ENCODE results near the gene MFSD2B. TPM values are rescaled to one million over a fixed set of nuclear protein-coding genes. Genes with fewer than 3 reads are reported as not detected.

MFSD2B gene
- total RNA-seq, 2 experiments from 2014 or later = not detected

GRCh38 chr2:24055750-24056149 is 45.9 kb downstream of the MFSD2B start:
- POLR2A ChIA-PET = interaction anchor here (0.6 kb wide), 1 partner anchor 127 kb away, joined by 3 read pairs; no protein-coding TSS in a partner anchor
- CTCF ChIA-PET = no interaction called here
- Mint-ChIP-seq H3K27me3 (peaks cover 2% of the 10 kb centered on the region), H3K4me3 (no peak overlapping the region), H3K36me3 (ENCODE audit: low read depth) (no peaks in the 10 kb centered on the region), H3K27ac (no peak overlapping the region), H3K4me1 (peaks cover 2% of the 10 kb centered on the region), H3K9me3 (ENCODE audit: low read depth) (no peaks in the 10 kb centered on the region)
- intact Hi-C loops (cut with DNase I, micrococcal nuclease) = no loop called here
- ATAC-seq (no peak), DNase-seq (no peak)

GRCh38 chr2:24058564-24059271 is 48.8 kb downstream of the MFSD2B start:
- Mint-ChIP-seq H3K4me3 (no peak overlapping the region), H3K27ac (no peak overlapping the region), H3K4me1 (peaks cover 2% of the 10 kb centered on the region), H3K27me3 (peaks cover 2% of the 10 kb centered on the region), H3K36me3 (ENCODE audit: low read depth) (no peaks in the 10 kb centered on the region), H3K9me3 (ENCODE audit: low read depth) (no peaks in the 10 kb centered on the region)
- POLR2A ChIA-PET = interaction anchor here (0.6 kb wide), 1 partner anchor 16 kb away, joined by 4 read pairs; no protein-coding TSS in a partner anchor
- no peak for DNase-seq
- no peak for ATAC-seq
- intact Hi-C loops (cut with DNase I, micrococcal nuclease) = no loop called here
- CTCF ChIA-PET = interaction anchor here (2.0 kb wide), 1 partner anchor 131 kb away, joined by 4 read pairs; no protein-coding TSS in a partner anchor

DNA sequence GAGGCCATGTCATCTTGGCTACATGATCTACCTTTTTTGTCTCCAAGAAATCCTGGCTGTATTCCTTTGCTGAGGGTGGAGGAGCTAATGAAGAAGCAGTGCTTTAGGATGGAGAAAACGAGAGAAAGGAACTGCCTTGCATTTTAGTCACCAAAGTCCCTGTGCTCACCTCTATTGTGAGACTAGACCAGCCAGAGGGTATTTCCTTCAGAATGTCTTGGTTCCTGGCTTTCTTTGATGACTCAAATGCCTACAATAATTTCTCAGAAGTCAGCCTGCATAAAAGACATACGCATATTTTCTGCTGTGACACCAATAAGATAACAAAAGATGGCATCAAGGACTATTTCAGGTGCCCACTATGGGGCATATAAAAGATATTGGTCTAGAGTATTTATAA is 55.5 kb downstream of the MFSD2B start:
- Mint-ChIP-seq H3K36me3 (ENCODE audit: low read depth) (peaks cover 3% of the 10 kb centered on the region), H3K4me1 (peaks cover 9% of the 10 kb centered on the region), H3K27me3 (no peaks in the 10 kb centered on the region), H3K9me3 (ENCODE audit: low read depth) (no peaks in the 10 kb centered on the region), H3K4me3 (no peak overlapping the region), H3K27ac (no peak overlapping the region)
- POLR2A ChIA-PET = no interaction called here
- ATAC-seq (peak; percentile 70), DNase-seq (no peak)
- intact Hi-C loops (cut with DNase I, micrococcal nuclease) = no loop called here
- CTCF ChIA-PET = interaction anchor here (0.6 kb wide), 1 partner anchor 25 kb away, joined by 3 read pairs; no protein-coding TSS in a partner anchor

- H3K4me3 Mint-ChIP-seq = no peak overlapping the region
- no peaks in the 10 kb centered on the region for H3K27me3 Mint-ChIP-seq
- peaks cover 34% of the 10 kb centered on the region for H3K4me1 Mint-ChIP-seq
- H3K27ac Mint-ChIP-seq = no peak overlapping the region
- ATAC-seq = no peak
- POLR2A ChIA-PET = no interaction called here
- H3K9me3 Mint-ChIP-seq (ENCODE audit: low read depth) = no peaks in the 10 kb centered on the region
- peaks cover 19% of the 10 kb centered on the region for H3K36me3 Mint-ChIP-seq (ENCODE audit: low read depth)
- no peak for DNase-seq
- CTCF ChIA-PET = interaction anchor here (1.0 to 3.5 kb wide), 3 partner anchors 10 to 146 kb away, joined by 3 to 21 read pairs (median 11); partner anchors contain the start of genes ATAD2B and TP53I3
- intact Hi-C loops (cut with DNase I, micrococcal nuclease) = loop anchor here in 1 of 2 experiments (10.0 kb wide), 1 partner anchor 687 kb away; the partner anchor contains the start of gene KLHL29
Measured at GRCh38 chr2:24072259-24072658, 62.4 kb downstream of the MFSD2B start.

GRCh38 chr2:24073816-24074215 is 63.9 kb downstream of the MFSD2B start:
- Mint-ChIP-seq H3K36me3 (ENCODE audit: low read depth) (peaks cover 19% of the 10 kb centered on the region), H3K27ac (peak overlapping the region; percentile 82), H3K4me1 (peaks cover 43% of the 10 kb centered on the region), H3K9me3 (ENCODE audit: low read depth) (no peaks in the 10 kb centered on the region), H3K27me3 (no peaks in the 10 kb centered on the region), H3K4me3 (no peak overlapping the region)
- CTCF ChIA-PET = interaction anchor here (0.8 to 3.5 kb wide), 7 partner anchors 10 to 250 kb away, joined by 3 to 21 read pairs (median 3); partner anchors contain the start of genes ATAD2B, TP53I3 and WDCP
- POLR2A ChIA-PET = interaction anchor here (0.8 to 1.2 kb wide), 2 partner anchors 12 to 146 kb away, joined by 3 to 7 read pairs; partner anchors contain the start of gene ATAD2B
- peak; percentile 39 for DNase-seq
- ATAC-seq = no peak
- intact Hi-C loops (cut with DNase I, micrococcal nuclease) = loop anchor here in 1 of 2 experiments (10.0 kb wide), 1 partner anchor 689 kb away; the partner anchor contains the start of gene KLHL29

- ChIA-PET POLR2A (interaction anchor here (1.6 kb wide), 1 partner anchor 9 kb away, joined by 6 read pairs; the partner anchor contains the start of gene TP53I3), CTCF (interaction anchor here (0.6 to 3.2 kb wide), 4 partner anchors 9 to 300 kb away, joined by 3 to 25 read pairs (median 7); partner anchors contain the start of genes ATAD2B and TP53I3)
- H3K4me3 Mint-ChIP-seq = peak overlapping the region; percentile 99
- no peaks in the 10 kb centered on the region for H3K27me3 Mint-ChIP-seq
- no peaks in the 10 kb centered on the region for H3K9me3 Mint-ChIP-seq (ENCODE audit: low read depth)
- H3K4me1 Mint-ChIP-seq = peaks cover 43% of the 10 kb centered on the region
- H3K36me3 Mint-ChIP-seq (ENCODE audit: low read depth) = peaks cover 15% of the 10 kb centered on the region
- ATAC-seq = no peak
- peak overlapping the region; percentile 99 for H3K27ac Mint-ChIP-seq
- intact Hi-C loops (cut with DNase I, micrococcal nuclease) = loop anchor here in 1 of 2 experiments (5.0 to 10.0 kb wide), 2 partner anchors 690 to 1802 kb away; partner anchors contain the start of genes ASXL2 and KLHL29
- DNase-seq = no peak
Measured at GRCh38 chr2:24075259-24075658, 65.4 kb downstream of the MFSD2B start.

Other genes with a start within 250 kb of the MFSD2B start
- 10 to 100 TPM; 10.9 to 12.7 TPM for gene ATAD2B, start 83.0 kb upstream of the MFSD2B start, total RNA-seq
- gene UBXN2A, start 69.6 kb upstream of the MFSD2B start, total RNA-seq = 10 to 100 TPM in 1 of 2 experiments, 1 to 10 TPM in 1; 9.1 to 10.5 TPM
- 10 to 100 TPM; 13.2 to 21.5 TPM for gene WDCP, start 37.3 kb downstream of the MFSD2B start, total RNA-seq
- 1 to 10 TPM; 1.4 to 1.7 TPM for gene FKBP1B, start 39.7 kb downstream of the MFSD2B start, total RNA-seq
- gene SF3B6, start 66.2 kb downstream of the MFSD2B start, total RNA-seq = 100 to 1,000 TPM; 128 to 143 TPM
- 1 to 10 TPM; 1.0 to 1.2 TPM for gene TP53I3, start 74.7 kb downstream of the MFSD2B start, total RNA-seq
- gene PFN4, start 113.2 kb downstream of the MFSD2B start, total RNA-seq = under 1 TPM in 1 of 2 experiments, not detected in 1; 0.30 TPM
- gene FAM228B, start 113.4 kb downstream of the MFSD2B start, total RNA-seq = 10 to 100 TPM in 1 of 2 experiments, 1 to 10 TPM in 1; 5.2 to 10.5 TPM
- under 1 TPM; 0.16 to 0.28 TPM for gene FAM228A, start 165.0 kb downstream of the MFSD2B start, total RNA-seq

Data from activated CD4-positive, alpha-beta T cell treated with anti-CD3 and anti-CD28 coated beads for 36 hours (primary cell).